Spinal cord (tissue), 10 donors: ENCODE data around the gene SZT2. TPM values are rescaled to one million over a fixed set of nuclear protein-coding genes. Genes with fewer than 3 reads are reported as not detected.
A peak's percentile ranks its signal among the peaks of the same experiment; 100 is the strongest.

Source experiments
- DNase-seq, 6 donors: peaks; one replicate each; pipeline versions ENCODE4 v3.0.0 to v3.0.0-alpha.2; 2013 to 2015; ENCODE audit warnings: low spot score in 6 of 6, low read depth in 4 of 6
- H3K27ac ChIP-seq: one replicate; pipeline ENCODE4 v1.5.1; 2013; ENCODE audit warnings: low read depth, low read length, control low read depth
- H3K27me3 ChIP-seq: one replicate; pipeline ENCODE4 v1.6.1; 2013; ENCODE audit warnings: low read length; ENCODE audit not compliant: control insufficient read depth, insufficient read depth
- H3K36me3 ChIP-seq: one replicate; pipeline ENCODE4 v1.6.1; 2013; ENCODE audit warnings: low read length; ENCODE audit not compliant: control insufficient read depth, insufficient read depth
- H3K4me1 ChIP-seq: one replicate; pipeline ENCODE4 v1.6.1; 2013; ENCODE audit warnings: low read length; ENCODE audit not compliant: control insufficient read depth, insufficient read depth
- H3K4me3 ChIP-seq: one replicate; pipeline ENCODE4 v1.5.1; 2013; ENCODE audit warnings: low read depth, low read length, control low read depth
- H3K9me3 ChIP-seq: one replicate; pipeline ENCODE4 v1.6.1; 2013; ENCODE audit warnings: low read length; ENCODE audit not compliant: control insufficient read depth, insufficient read depth
- WGBS: methylation state at CpG from one replicate; pipeline ENCODE4 v1.1.5; 2013; ENCODE audit warnings: missing lambda C conversion rate; ENCODE audit not compliant: insufficient coverage; 5-methylcytosine and 5-hydroxymethylcytosine counted together
- polyA plus RNA-seq, 2 donors: library from polyadenylated mRNA; unstranded; fragments of 120-200 nt; gene quantifications; one replicate each; pipeline ENCODE4 v1.2.1, GENCODE V29; 2013; ENCODE audit not compliant: insufficient read length in 2 of 2
- total RNA-seq, 2 donors: library from RNA; depleted of rRNA in 1 of 2; stranded (reverse); fragments of 120-200 nt in 1 of 2; fragments of >200 nt in 1 of 2; gene quantifications; one replicate each; pipeline versions ENCODE4 v1.2.3 to v1.2.4, GENCODE V29; 2013 to 2014
- donor health status: healthy.

SZT2 gene
- total and polyA plus RNA-seq, 4 donors = 23.1 to 37.8 (median 27.7) TPM

- no peak for DNase-seq
- Histone ChIP-seq H3K27me3 (no peaks in the 10 kb centered on the region), H3K27ac (no peak overlapping the region), H3K4me3 (no peak overlapping the region), H3K4me1 (no peaks in the 10 kb centered on the region), H3K36me3 (peaks cover 99% of the 10 kb centered on the region), H3K9me3 (no peaks in the 10 kb centered on the region)
- WGBS = 89% methylated on average over 5 of the region's 9 CpGs
These were observed 38.2 kb downstream of the SZT2 start for GRCh38 chr1:43427941-43428340.

GRCh38 chr1:43430831-43431230 is 41.1 kb downstream of the SZT2 start:
- peaks cover 94% of the 10 kb centered on the region for H3K36me3 ChIP-seq
- H3K27me3 ChIP-seq = no peaks in the 10 kb centered on the region
- WGBS = 98% methylated on average over 4 of the region's 5 CpGs
- H3K4me3 ChIP-seq = no peak overlapping the region
- no peak for DNase-seq
- H3K27ac ChIP-seq = no peak overlapping the region
- no peaks in the 10 kb centered on the region for H3K4me1 ChIP-seq
- H3K9me3 ChIP-seq = no peaks in the 10 kb centered on the region

DNA sequence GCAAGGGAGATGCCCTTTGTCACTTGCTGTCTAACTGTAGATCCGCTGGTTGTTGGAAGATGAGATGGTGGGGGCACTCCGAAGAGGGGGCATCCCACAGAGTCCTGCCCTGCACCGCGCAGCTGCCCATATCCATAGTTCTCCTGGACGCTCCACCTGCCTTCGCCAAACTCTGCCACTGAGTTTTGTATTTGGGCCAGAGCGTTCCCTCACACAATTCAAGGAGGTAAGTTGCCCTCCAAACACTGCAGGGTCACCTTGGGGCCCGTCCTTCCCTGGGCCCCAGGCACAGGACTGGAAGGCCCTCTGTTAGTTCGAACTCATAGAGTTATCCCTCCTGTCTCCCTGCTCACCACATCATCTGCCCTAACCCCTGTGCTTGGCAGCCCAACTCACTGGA is 42.0 kb downstream of the SZT2 start:
- 95% methylated on average over 9 of the region's 9 CpGs for WGBS
- no peaks in the 10 kb centered on the region for H3K27me3 ChIP-seq
- H3K4me3 ChIP-seq = no peak overlapping the region
- H3K27ac ChIP-seq = no peak overlapping the region
- H3K9me3 ChIP-seq = no peaks in the 10 kb centered on the region
- H3K4me1 ChIP-seq = no peaks in the 10 kb centered on the region
- no peak for DNase-seq
- H3K36me3 ChIP-seq = peaks cover 85% of the 10 kb centered on the region

GRCh38 chr1:43432171-43432860 is 42.6 kb downstream of the SZT2 start:
- no peaks in the 10 kb centered on the region for H3K9me3 ChIP-seq
- 94% methylated on average over 7 of the region's 9 CpGs for WGBS
- no peaks in the 10 kb centered on the region for H3K27me3 ChIP-seq
- H3K27ac ChIP-seq = no peak overlapping the region
- H3K36me3 ChIP-seq = peaks cover 79% of the 10 kb centered on the region
- H3K4me3 ChIP-seq = no peak overlapping the region
- H3K4me1 ChIP-seq = no peaks in the 10 kb centered on the region
- DNase-seq = no peak

GRCh38 chr1:43432907-43433306 is 43.2 kb downstream of the SZT2 start:
- 94% methylated on average over 2 of the region's 5 CpGs for WGBS
- DNase-seq = no peak
- H3K4me3 ChIP-seq = no peak overlapping the region

GRCh38 chr1:43434256-43434655 is 44.6 kb downstream of the SZT2 start:
- 98% methylated on average over 5 of the region's 7 CpGs for WGBS
- DNase-seq = no peak
- Histone ChIP-seq H3K4me3 (no peak overlapping the region), H3K9me3 (no peaks in the 10 kb centered on the region), H3K27ac (no peak overlapping the region), H3K27me3 (no peaks in the 10 kb centered on the region), H3K36me3 (peaks cover 79% of the 10 kb centered on the region), H3K4me1 (no peaks in the 10 kb centered on the region)

More at GRCh38 chr1:43432907-43433306, 43.2 kb downstream of the SZT2 start:
- H3K27me3 ChIP-seq = no peaks in the 10 kb centered on the region
- H3K4me1 ChIP-seq = no peaks in the 10 kb centered on the region
- no peak overlapping the region for H3K27ac ChIP-seq
- H3K36me3 ChIP-seq = peaks cover 79% of the 10 kb centered on the region
- H3K9me3 ChIP-seq = no peaks in the 10 kb centered on the region

DNA sequence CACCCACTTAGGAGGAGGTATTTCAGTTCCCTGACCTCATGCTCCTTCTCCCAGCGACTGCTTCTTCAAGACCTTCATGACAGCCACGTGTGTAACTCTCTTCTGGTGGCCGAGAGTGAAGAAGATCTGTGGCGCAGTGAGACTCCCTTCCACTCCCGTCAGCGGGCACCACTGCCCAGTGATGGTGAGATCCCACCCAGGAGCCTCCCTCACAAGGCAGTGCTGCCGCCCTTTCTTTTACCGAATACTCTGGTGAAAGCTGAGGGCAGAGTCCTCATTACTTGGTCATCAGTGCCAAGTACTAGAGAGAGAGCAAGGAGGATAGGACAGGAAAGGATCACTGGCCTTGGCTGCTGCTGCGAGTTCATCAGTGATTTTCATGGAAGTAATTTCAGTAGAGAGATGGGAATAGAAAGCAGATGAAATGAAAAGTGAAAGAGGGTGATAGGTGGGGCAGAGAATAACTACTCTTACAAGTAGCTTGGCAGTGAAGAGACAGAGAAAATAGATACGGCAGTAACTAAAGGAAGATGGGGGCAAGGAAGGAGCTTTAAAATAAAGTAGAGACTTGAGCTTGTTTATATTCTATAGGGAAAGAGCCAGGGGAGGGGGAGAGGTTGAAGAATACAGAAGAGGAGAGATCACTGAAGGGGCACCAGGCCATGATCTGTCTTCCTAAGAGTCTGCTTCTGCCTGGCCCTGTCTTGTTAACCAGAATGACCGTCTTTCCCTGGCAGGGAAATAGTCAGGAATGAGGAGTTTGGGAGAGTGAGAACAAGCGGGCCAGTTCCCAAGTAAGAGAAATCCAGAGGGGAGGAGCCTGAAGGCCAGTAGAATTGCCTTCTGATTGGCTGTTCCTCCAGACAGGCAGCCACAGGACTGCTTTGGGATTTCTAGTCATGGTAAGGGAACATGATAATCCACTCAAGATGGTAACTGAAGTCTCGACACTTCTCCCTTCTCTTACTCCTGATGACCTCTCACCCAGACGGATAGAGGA is 45.7 kb downstream of the SZT2 start:
- DNase-seq = peak in 2 of 6 donors; percentile 31 to 51
- Histone ChIP-seq H3K36me3 (peaks cover 79% of the 10 kb centered on the region), H3K27me3 (no peaks in the 10 kb centered on the region), H3K4me3 (no peak overlapping the region), H3K9me3 (no peaks in the 10 kb centered on the region), H3K27ac (peak overlapping the region; percentile 34), H3K4me1 (no peaks in the 10 kb centered on the region)
- WGBS = 74% methylated on average over 12 of the region's 14 CpGs

DNA sequence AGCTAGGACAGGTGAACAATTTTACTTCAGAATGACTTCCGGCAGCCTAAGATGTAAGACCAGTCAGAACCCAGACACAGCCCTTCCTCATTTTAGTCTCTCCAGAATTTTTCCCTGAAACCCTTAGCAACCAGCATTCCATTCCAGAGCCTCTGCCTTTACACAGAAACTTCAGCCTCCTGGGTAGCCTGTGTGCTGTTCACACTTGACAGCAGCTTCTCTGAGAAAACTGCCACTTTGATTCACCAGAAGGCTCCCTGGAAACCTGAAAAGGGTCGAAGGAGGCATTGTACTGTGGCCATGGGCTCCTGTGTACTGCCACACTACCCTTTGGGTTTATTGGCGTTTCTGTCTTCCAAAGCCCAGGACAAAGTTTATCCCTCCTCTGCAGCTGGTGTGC is 46.7 kb downstream of the SZT2 start:
- Histone ChIP-seq H3K9me3 (no peaks in the 10 kb centered on the region), H3K27ac (no peak overlapping the region), H3K4me1 (no peaks in the 10 kb centered on the region), H3K4me3 (no peak overlapping the region), H3K27me3 (no peaks in the 10 kb centered on the region), H3K36me3 (peaks cover 79% of the 10 kb centered on the region)
- 25% methylated on average over 3 of the region's 3 CpGs for WGBS
- DNase-seq = peak in 1 of 6 donors; percentile 9

DNA sequence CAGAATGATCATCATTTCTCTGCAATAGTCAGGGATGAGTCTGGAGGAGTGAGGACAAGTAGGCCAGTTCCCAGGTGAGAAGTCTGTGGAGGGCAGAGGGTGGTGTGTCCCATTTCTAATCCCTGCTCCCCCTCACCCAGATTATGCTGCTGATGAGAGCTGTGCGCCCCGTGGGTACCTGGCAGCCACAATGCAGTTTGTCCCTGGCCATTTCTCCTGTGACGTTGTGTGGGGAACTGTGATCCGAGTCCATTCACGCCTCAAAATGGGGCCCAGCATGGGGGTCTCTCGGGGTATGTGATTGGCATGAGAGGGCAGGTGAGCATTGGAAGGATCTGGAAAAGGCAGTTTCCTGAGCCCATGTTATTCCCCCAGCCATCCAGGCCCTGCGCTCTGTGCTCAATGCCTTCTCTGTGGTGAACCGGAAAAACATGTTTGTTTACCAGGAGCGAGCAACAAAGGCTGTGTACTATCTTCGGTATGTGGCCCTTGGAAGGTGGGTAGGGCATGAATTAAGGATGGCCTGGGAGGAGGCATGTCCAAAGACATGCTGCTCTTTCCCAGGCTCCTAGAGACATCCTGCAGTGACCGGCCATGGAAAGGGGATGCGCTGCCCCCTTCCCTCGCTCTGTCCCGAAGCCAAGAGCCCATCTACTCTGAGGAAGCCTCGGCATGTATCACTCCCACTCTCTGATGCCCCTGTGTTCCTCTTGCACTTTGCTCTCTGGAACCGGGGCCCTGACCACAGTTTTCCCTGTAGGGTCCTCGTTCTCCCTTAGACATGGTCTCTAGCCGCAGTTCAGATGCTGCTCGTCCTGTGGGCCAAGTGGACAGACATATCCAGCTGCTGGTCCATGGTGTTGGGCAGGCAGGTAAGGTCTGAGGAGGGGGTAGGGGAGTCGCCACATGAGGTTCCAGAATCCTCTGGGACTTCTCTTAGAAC is 47.6 kb downstream of the SZT2 start:
- H3K36me3 ChIP-seq = peaks cover 79% of the 10 kb centered on the region
- no peaks in the 10 kb centered on the region for H3K9me3 ChIP-seq
- no peak overlapping the region for H3K27ac ChIP-seq
- DNase-seq = no peak
- H3K27me3 ChIP-seq = no peaks in the 10 kb centered on the region
- H3K4me3 ChIP-seq = no peak overlapping the region
- no peaks in the 10 kb centered on the region for H3K4me1 ChIP-seq
- WGBS = 78% methylated on average over 18 of the region's 20 CpGs
